H1 (cell line): Measurements from ENCODE around the gene CHAC1. TPM values are rescaled to one million over a fixed set of nuclear protein-coding genes. Genes with fewer than 3 reads are reported as not detected.

Experiments used
- CTCF ChIA-PET: fragments of 300-600 bp; sonication (Branson Sonifier 250); formaldehyde crosslinking; loops from one replicate; lab custom pipeline; 2021; ENCODE audit not compliant: partially characterized antibody; lab: Charles Lee
- POLR2A ChIA-PET: fragments of 300-600 bp; sonication (Branson Sonifier 250); formaldehyde crosslinking; loops from one replicate; lab custom pipeline; 2021; ENCODE audit warnings: inconsistent platforms; ENCODE audit not compliant: partially characterized antibody; lab: Charles Lee
- DNase-seq, 2 experiments: peaks; one replicate each; pipeline versions ENCODE4 v3.0.0 to v3.0.0-alpha.2; 2010 to 2022; ENCODE audit warnings: low spot score in 2 of 2, low read depth in 1 of 2, mixed read lengths in 1 of 2
- FAIRE-seq: peaks from 2 replicates; lab custom pipeline; 2011; peaks lifted over from hg19 to GRCh38; lab: Jason Lieb, UNC
- H2AFZ ChIP-seq: 2 replicates; pipeline ENCODE4 v1.8.1; 2012; ENCODE audit warnings: low read length, inconsistent platforms
- H2AK5ac ChIP-seq: 2 replicates; pipeline ENCODE4 v1.6.1; 2013; ENCODE audit warnings: low read depth, low read length
- H2BK120ac ChIP-seq: replicated peaks from 2 replicates; pipeline ENCODE3; 2013; ENCODE audit warnings: low read depth, low read length, inconsistent platforms
- H2BK12ac ChIP-seq: 2 replicates; pipeline ENCODE4 v1.6.1; 2013; ENCODE audit warnings: low read depth, low read length
- H2BK15ac ChIP-seq: 2 replicates; pipeline ENCODE4 v1.6.1; 2013; ENCODE audit warnings: low read length
- H2BK20ac ChIP-seq: 2 replicates; pipeline ENCODE4 v1.6.1; 2013; ENCODE audit warnings: low read length
- H2BK5ac ChIP-seq: 2 replicates; pipeline ENCODE4 v1.6.1; 2013; ENCODE audit warnings: low read depth, low read length
- H3K14ac ChIP-seq: 2 replicates; pipeline ENCODE4 v1.6.1; 2013; ENCODE audit warnings: inconsistent platforms; ENCODE audit not compliant: insufficient read length
- H3K18ac ChIP-seq: 2 replicates; pipeline ENCODE4 v1.6.1; 2013; ENCODE audit warnings: low read length; ENCODE audit errors: extremely low read depth
- H3K23ac ChIP-seq: 2 replicates; pipeline ENCODE4 v1.6.1; 2013; ENCODE audit warnings: inconsistent platforms; ENCODE audit not compliant: insufficient read length
- H3K23me2 ChIP-seq: 2 replicates; pipeline ENCODE4 v1.6.1; 2013; ENCODE audit warnings: low read depth, low read length
- H3K27ac ChIP-seq: 2 replicates; pipeline ENCODE4 v1.6.1; 2011; ENCODE audit warnings: low read depth, low read length, inconsistent platforms
- H3K27me3 ChIP-seq, 4 experiments: replicated peaks in 1 of 4; 1 replicate in 1 of 4; 2 replicates in 3 of 4; pipeline versions ENCODE4 v1.6.1 to v1.8.1; 2011 to 2013; ENCODE audit warnings: low read length in 3 of 4, mild to moderate bottlenecking in 3 of 4, inconsistent platforms in 2 of 4, mixed read lengths in 2 of 4, moderate library complexity in 1 of 4; ENCODE audit not compliant: control insufficient read depth in 3 of 4, insufficient read depth in 3 of 4; ENCODE audit errors: extremely low read depth in 1 of 4
- H3K36me3 ChIP-seq, 4 experiments: 2 replicates each; pipeline versions ENCODE4 v1.6.1 to v1.8.1; 2011 to 2013; ENCODE audit warnings: mild to moderate bottlenecking in 4 of 4, low read length in 3 of 4, moderate library complexity in 2 of 4, control low read depth in 1 of 4, inconsistent platforms in 1 of 4; ENCODE audit not compliant: insufficient read depth in 4 of 4, control insufficient read depth in 2 of 4
- H3K4ac ChIP-seq: replicated peaks from 2 replicates; pipeline ENCODE3; 2013; ENCODE audit warnings: low read length, low read depth, mixed read lengths, inconsistent platforms; ENCODE audit not compliant: insufficient read length
- H3K4me1 ChIP-seq, 4 experiments: replicated peaks in 1 of 4; 1 replicate in 1 of 4; 2 replicates in 3 of 4; pipeline versions ENCODE4 v1.6.1 to v1.8.1; 2011 to 2013; ENCODE audit warnings: low read length in 3 of 4, inconsistent platforms in 2 of 4, mixed read lengths in 1 of 4; ENCODE audit not compliant: insufficient read depth in 4 of 4, control insufficient read depth in 3 of 4
- H3K4me2 ChIP-seq, 2 experiments: 2 replicates each; pipeline versions ENCODE4 v1.6.1 to v1.8.1; 2011 to 2013; ENCODE audit warnings: low read depth in 2 of 2, low read length in 2 of 2, control low read depth in 1 of 2, inconsistent platforms in 1 of 2, mild to moderate bottlenecking in 1 of 2; ENCODE audit not compliant: insufficient read depth in 1 of 2
- H3K4me3 ChIP-seq, 4 experiments: fragments of 200-600, 300-600 bp in 1 of 4; sonication (generic), shearing (Covaris generic), sonication (Bioruptor Twin) in 1 of 4; 2 replicates each; pipeline versions ENCODE4 v1.5.1 to v1.8.1; 2011 to 2016; ENCODE audit warnings: low read length in 4 of 4, low read depth in 3 of 4, control low read depth in 2 of 4, inconsistent platforms in 2 of 4, mild to moderate bottlenecking in 2 of 4, mixed read lengths in 1 of 4, moderate library complexity in 1 of 4; ENCODE audit not compliant: insufficient read depth in 2 of 4; ENCODE audit errors: extremely low read depth in 1 of 4
- H3K56ac ChIP-seq: replicated peaks from 2 replicates; pipeline ENCODE3; 2013; ENCODE audit warnings: low read depth, mild to moderate bottlenecking, mixed read lengths, low read length, inconsistent platforms; ENCODE audit not compliant: insufficient read length
- H3K79me1 ChIP-seq: 2 replicates; pipeline ENCODE4 v1.6.1; 2013; ENCODE audit warnings: low read depth, low read length, control low read depth
- H3K79me2 ChIP-seq, 2 experiments: 2 replicates each; pipeline versions ENCODE4 v1.6.1 to v1.8.1; 2012 to 2013; ENCODE audit warnings: low read length in 2 of 2, mild to moderate bottlenecking in 2 of 2, inconsistent platforms in 1 of 2; ENCODE audit not compliant: insufficient read depth in 2 of 2, control insufficient read depth in 1 of 2
- H3K9ac ChIP-seq, 4 experiments: replicated peaks in 1 of 4; 1 replicate in 1 of 4; 2 replicates in 3 of 4; pipeline versions ENCODE4 v1.6.1 to v1.8.1; 2011 to 2013; ENCODE audit warnings: low read depth in 3 of 4, low read length in 3 of 4, control low read depth in 2 of 4, mild to moderate bottlenecking in 2 of 4, moderate library complexity in 2 of 4, inconsistent platforms in 1 of 4; ENCODE audit errors: extremely low read depth in 1 of 4
- H3K9me3 ChIP-seq, 2 experiments: 2 replicates each; pipeline versions ENCODE4 v1.6.1 to v1.8.1; 2012 to 2013; ENCODE audit warnings: mild to moderate bottlenecking in 2 of 2, moderate library complexity in 2 of 2, control low read depth in 1 of 2, inconsistent platforms in 1 of 2, low read depth in 1 of 2, low read length in 1 of 2, mixed read lengths in 1 of 2; ENCODE audit not compliant: insufficient read depth in 2 of 2
- H4K20me1 ChIP-seq, 2 experiments: replicated peaks in 1 of 2; 2 replicates each; pipeline versions ENCODE3 to v1.8.1; 2011 to 2013; ENCODE audit warnings: inconsistent platforms in 2 of 2, low read length in 2 of 2, mild to moderate bottlenecking in 1 of 2; ENCODE audit not compliant: insufficient read depth in 2 of 2, control insufficient read depth in 1 of 2
- H4K5ac ChIP-seq: 2 replicates; pipeline ENCODE4 v1.6.1; 2013; ENCODE audit warnings: low read length, low read depth, mixed read lengths, inconsistent platforms; ENCODE audit not compliant: insufficient read length
- H4K8ac ChIP-seq: 2 replicates; pipeline ENCODE4 v1.8.0; 2013; ENCODE audit warnings: mild to moderate bottlenecking, moderate library complexity, low read length, inconsistent platforms; ENCODE audit not compliant: insufficient read depth; ENCODE audit errors: extremely low read depth
- H4K91ac ChIP-seq: replicated peaks from 2 replicates; pipeline ENCODE3; 2013; ENCODE audit warnings: low read length, mixed read lengths, inconsistent platforms; ENCODE audit not compliant: insufficient read length
- RXRA ChIP-seq: IDR thresholded peaks from 2 replicates; pipeline ENCODE4 v1.6.1; 2011; ENCODE audit warnings: low read depth, mild to moderate bottlenecking, low read length, moderate library complexity; ENCODE audit not compliant: insufficient read depth
- WGBS, 2 experiments: shearing (Covaris generic) in 1 of 2; methylation state at CpG; one replicate each; pipeline versions ENCODE4 v1.1.6 to v1.1.7; 2013 to 2015; ENCODE audit warnings: low lambda C conversion rate in 2 of 2, mixed read lengths in 2 of 2, inconsistent platforms in 1 of 2, low coverage in 1 of 2, missing lambda C conversion rate in 1 of 2; ENCODE audit not compliant: insufficient replicate concordance in 2 of 2, insufficient coverage in 1 of 2, insufficient read length in 1 of 2; ENCODE audit errors: extremely low coverage in 1 of 2, missing lambda C conversion rate in 1 of 2; 5-methylcytosine and 5-hydroxymethylcytosine counted together
- polyA plus RNA-seq, 7 experiments: library from polyadenylated mRNA; depleted of rRNA in 3 of 7; stranded (reverse) in 5 of 7; unstranded in 2 of 7; fragments of >200 nt in 5 of 7; fragments of 200-250 nt in 2 of 7; gene quantifications; 1 replicate in 5 of 7; 2 replicates in 1 of 7; 4 replicates in 1 of 7; pipeline versions ENCODE4 v1.2.1 to v1.2.3, GENCODE V29; 2011 to 2013; ENCODE audit warnings: missing spikeins in 2 of 7, mixed read lengths in 2 of 7
- total RNA-seq: library from RNA; stranded (reverse); fragmentation: NEBNext Ultra II Directional; extraction: Animal tissue kit (Norgen Biotek cat#: 25700); gene quantifications from 2 replicates; pipeline ENCODE4 v1.2.1, GENCODE V29; 2021

The CHAC1 gene
- total and polyA plus RNA-seq, 2 of the 8 experiments (the other 6 are each of a cell fraction or from before 2014, with no cell fraction given) = 34.3 to 159 TPM

- ChIA-PET CTCF (interaction anchor here (1.0 to 5.7 kb wide), 5 partner anchors 18 to 113 kb away, joined by 3 to 52 read pairs (median 4); no protein-coding TSS in a partner anchor), POLR2A (interaction anchor here (1.1 to 28.7 kb wide), 7 partner anchors 8 to 92 kb away, joined by 3 to 1505 read pairs (median 27); partner anchors contain the start of genes CHAC1 and DLL4)
- DNase-seq = no peak
- no peak overlapping the region for H2BK120ac ChIP-seq
- H2BK15ac ChIP-seq = peak overlapping the region; percentile 63; the same call in 1 of the 2 replicates
- no peak overlapping the region for H3K9ac ChIP-seq
- peak overlapping the region; percentile 32; the same call in 1 of the 2 replicates for H2BK5ac ChIP-seq
- H3K4ac ChIP-seq = no peak overlapping the region
- no peak overlapping the region for H3K23ac ChIP-seq
- H3K27ac ChIP-seq = no peak overlapping the region
- no peak overlapping the region for H3K4me3 ChIP-seq
- peaks cover 0 to 9% of the 10 kb centered on the region in 2 experiments for H4K20me1 ChIP-seq
- no peak overlapping the region for H4K91ac ChIP-seq
- no peak overlapping the region for H3K14ac ChIP-seq
- H3K4me1 ChIP-seq = peaks cover 0 to under 1% (median under 1%) of the 10 kb centered on the region in 4 experiments; a peak in 5 of 7 replicates
- no peak overlapping the region for H3K18ac ChIP-seq
- no peak overlapping the region; the same call in 1 of the 2 replicates for H4K8ac ChIP-seq
- no peak overlapping the region for H2BK20ac ChIP-seq
- TF ChIP-seq RXRA = no peak
- H3K27me3 ChIP-seq = no peaks in the 10 kb centered on the region
- H2AFZ ChIP-seq = no peak overlapping the region
- peaks cover 5 to 20% (median 8%) of the 10 kb centered on the region in 4 experiments for H3K36me3 ChIP-seq
- no peak overlapping the region for H2AK5ac ChIP-seq
- H4K5ac ChIP-seq = no peak overlapping the region
- H2BK12ac ChIP-seq = peak overlapping the region; percentile 71; the same call in 1 of the 2 replicates
- peaks cover 0 to 14% of the 10 kb centered on the region in 2 experiments; a peak in 1 of 4 replicates for H3K79me2 ChIP-seq
- no peaks in the 10 kb centered on the region for H3K9me3 ChIP-seq
- H3K4me2 ChIP-seq = 0 out of 4 replicates have a peak overlapping the region, but pooled peaks of 1 of the 2 experiments have one; percentile 8
- H3K79me1 ChIP-seq = no peaks in the 10 kb centered on the region; the same call in 1 of the 2 replicates
- H3K23me2 ChIP-seq = no peaks in the 10 kb centered on the region
- FAIRE-seq = no peak
- 91% methylated on average over 16 of the region's 16 CpGs; no CpG with 5 or more reads in 1 of the 2 experiments for WGBS, 2 experiments
- H3K56ac ChIP-seq = no peak overlapping the region
Observed at GRCh38 chr15:40960151-40960885, 7.0 kb downstream of the CHAC1 start.
